Measurements from ENCODE around the gene RYR2.

RYR2 gene

DNA sequence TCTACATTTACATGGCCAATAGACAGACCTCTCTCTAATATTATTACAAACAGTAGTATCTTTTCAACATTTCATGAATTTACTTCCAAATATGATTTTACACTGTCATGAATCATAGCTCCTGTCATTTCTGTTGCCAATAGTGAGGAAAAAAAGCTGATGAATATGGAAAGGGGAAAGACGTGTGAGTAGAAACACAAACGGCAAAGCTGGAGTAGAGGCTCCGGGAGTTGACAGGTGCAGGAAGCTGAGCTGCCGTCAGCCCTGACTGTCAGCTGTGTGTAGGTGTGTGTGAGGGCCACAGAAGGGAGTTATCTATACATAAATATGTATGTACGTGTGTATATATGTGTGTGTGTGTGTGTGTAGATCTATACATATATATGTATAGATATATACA lies 431.9 kb downstream of the RYR2 start:
- DNase-seq, result no peak

DNA sequence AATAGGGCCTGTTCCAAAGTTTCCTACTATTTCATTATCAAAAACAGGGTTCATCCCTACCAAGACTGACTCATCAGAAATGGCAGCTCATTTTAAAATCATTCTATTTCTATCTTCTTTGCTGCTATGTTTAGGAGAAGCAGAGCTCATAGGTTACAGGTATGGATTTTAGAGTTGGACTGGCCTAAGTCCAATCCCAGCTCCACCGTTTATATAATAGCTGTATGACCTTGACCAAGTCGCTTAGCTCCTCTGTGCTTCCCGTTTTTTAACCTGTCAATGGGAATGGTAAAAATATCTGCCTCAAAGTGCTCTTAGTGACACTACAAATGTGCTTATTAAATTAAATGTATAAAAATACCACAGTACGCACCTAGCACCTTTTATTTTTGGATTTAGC lies 436.1 kb downstream of the RYR2 start:
- DNase-seq, result no peak

DNA sequence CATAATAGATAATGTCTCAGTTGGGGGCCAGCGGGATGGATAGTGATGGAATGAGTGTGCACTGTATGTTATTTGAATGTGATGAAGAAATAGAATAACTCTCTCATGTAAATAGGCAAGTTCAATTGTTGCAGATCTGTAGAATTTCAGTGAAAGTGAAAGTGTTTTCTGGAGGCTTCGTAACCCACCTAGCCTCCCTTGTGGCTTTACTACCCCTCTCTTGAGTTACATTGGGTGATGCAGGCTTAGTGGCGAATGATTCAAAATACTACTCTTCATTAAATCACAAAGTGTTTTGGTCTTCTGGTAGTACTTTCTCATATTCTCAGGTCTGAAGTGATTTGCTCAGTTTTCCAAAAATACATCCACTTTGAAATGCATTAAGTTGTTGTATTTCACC lies 436.9 kb downstream of the RYR2 start:
- DNase-seq, result no peak

DNA sequence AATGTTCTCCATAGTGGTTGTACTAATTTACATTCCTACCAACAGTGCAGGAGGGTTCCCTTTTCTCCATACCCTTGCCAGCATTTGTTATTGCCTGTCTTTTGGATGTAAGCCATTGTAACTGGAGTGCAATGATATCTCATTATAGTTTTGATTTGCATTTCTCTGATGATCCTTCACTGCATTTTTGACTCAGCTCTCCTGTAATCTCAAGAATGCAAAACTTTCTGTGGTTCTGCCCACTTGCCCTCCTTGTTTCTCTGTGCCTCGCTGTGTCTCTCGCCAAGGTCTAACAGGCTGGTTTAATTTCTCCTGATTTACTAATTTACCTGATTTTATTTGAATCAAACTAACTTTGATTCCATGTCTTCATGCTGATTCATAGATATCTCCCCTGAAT lies 440.8 kb downstream of the RYR2 start:
- DNase-seq, result no peak

DNA sequence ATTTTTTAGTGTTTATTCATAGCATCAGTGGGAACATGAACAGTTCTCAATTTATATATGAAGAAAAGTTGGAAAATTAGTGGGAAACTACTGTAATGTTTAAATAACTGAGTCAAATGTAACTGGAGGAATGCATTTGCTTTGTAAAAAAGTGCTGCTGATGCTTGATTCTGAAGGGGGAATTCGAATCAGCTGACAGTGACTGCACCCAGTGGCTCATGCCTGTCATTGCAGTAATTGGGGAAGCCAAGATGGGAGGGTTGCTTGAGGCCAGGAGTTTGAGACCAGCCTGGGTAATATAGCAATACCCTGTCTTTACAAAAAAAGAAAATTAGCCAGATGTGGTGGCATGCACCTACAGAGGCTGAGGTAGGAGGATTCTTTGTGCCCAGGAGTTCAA lies 450.4 kb downstream of the RYR2 start:
- DNase-seq, result no peak

DNA sequence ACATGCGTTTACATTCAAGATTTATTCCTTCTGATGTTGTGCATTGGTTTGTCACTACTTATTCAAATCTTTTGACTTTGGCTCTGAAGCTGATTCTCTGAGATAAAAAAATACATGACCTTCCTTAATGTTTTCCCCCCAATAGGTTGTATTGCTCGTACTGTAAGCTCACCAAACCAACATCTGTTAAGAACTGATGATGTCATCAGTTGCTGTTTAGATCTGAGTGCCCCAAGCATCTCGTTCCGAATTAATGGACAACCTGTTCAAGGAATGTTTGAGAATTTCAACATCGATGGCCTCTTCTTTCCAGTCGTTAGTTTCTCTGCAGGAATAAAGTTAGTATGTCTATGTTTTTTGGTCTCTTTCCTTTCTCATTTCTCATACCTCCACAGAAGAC lies 458.6 kb downstream of the RYR2 start:
- no peak for DNase-seq

DNA sequence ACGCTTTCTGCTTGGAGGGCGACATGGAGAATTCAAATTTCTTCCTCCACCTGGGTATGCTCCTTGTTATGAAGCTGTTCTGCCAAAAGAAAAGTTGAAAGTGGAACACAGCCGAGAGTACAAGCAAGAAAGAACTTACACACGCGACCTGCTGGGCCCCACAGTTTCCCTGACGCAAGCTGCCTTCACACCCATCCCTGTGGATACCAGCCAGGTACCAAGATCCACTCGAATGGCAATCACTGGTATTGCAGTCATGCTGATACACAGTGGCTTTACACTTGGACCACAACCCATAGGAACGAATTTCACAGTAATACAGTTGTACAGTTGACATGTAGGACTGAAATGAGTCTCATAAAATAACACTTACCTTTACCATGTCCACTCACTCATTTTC lies 461.3 kb downstream of the RYR2 start:
- DNase-seq, result no peak

DNA sequence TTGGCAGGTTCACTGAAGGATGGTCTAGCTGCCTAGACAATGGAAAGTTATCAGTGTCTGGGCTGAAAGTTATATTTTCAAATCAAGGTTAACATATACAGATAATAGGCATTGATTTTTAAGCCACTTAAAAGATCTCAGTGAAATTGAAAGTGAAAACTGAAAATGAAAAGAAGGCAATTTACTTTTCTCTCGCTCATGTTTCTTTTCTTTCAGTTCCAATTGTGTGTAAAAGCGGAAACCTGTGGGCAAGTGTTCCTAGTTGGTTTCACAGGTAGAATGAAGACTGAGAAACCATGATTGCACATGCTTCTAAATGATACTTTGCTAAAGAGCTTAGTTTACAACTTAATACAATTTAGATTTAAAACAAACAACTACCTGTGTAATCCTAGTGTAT lies 465.0 kb downstream of the RYR2 start:
- DNase-seq, result no peak

DNA sequence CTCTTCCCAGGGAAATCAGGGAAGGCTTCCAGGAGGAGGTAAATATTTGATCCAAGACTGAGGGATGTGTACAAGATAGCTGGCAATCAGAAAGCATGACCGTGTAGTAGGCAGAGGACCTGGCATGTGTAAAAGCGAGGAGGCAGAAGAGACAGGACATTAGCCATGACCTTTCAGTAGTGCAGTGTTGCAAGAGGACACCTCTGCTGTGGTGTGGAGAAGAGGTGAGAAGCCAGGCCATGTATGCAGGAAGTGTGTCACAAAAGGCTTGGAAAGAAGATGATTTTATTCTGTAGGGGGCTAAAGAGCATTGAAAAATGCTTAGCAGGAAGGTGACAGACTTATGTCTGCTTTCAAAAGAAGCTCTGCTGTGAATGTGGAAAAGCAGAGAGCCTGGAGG lies 467.8 kb downstream of the RYR2 start:
- DNase-seq, result no peak

DNA sequence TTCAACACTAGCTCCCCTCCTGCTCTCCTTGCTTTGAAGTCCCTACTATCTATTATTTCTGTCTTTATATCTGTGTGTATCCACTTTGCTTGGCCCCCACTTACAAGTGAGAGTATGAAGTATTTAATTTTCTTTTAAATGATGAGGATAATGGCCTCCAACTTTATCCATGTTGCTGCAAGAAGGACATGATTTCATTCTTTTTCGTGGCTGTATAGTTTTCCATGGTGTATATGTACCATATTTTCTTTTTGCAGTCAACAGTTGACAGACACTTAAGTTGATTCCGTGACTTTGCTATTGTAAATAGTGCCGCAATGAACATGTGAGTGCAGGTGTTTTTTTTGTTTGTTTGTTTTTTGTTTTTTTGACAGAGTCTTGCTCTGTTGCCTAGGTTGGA lies 483.1 kb downstream of the RYR2 start:
- DNase-seq, result no peak

DNA sequence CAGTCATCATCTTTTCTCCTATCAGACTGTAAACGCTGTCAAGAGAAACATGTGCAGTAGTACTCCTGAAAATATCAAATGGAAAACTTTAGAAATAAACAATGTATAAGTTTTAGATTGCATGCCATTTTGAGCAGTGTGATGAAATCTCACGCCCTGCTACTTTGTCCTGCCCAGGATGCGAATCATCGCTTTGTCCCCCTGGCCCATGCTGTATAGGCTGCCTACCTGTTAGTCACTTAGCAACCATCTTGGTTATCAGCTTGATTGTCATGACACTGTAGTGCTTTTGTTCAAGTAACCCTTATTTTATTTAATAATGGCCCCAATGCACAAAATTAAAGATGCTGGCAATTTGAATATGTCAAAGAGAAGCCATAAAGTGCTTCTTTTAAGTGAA lies 485.8 kb downstream of the RYR2 start:
- DNase-seq, result no peak

DNA sequence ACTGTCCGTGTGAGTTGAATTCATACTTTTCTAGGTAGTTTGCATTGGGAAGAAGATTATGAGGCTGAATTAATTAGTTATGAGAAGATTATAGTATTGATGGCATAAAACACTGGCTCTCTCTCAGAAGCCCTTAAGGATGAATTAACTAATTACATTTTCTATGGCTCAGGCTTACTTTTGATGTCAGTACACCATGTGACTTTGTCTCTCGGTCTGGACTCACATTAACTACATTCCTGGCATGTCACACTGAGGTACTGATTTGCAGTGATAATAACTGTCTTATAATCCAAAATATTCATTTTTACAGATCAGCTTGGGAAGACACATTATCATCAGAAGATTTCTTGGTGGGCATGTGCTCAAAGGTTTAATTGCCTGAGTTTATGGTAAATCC lies 486.6 kb downstream of the RYR2 start:
- DNase-seq, result no peak

DNA sequence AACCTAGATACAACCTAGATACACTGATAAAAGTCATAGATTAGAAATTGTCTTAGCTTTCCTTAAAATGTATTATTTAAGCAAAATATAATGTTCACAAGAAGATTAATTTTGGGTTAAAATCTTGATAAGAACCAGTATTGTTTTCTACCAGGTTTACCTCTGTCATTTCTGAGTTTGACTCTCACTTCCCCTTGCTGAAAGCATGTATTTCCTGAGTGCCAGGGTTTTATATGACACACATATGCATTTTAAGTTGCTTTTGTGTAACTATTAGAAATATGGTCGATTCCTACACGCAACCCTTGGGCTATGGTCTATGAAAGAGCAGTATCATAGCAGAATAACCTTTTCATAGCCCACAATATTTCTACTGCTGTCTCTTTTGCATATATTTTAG lies 497.1 kb downstream of the RYR2 start:
- no peak for DNase-seq

DNA sequence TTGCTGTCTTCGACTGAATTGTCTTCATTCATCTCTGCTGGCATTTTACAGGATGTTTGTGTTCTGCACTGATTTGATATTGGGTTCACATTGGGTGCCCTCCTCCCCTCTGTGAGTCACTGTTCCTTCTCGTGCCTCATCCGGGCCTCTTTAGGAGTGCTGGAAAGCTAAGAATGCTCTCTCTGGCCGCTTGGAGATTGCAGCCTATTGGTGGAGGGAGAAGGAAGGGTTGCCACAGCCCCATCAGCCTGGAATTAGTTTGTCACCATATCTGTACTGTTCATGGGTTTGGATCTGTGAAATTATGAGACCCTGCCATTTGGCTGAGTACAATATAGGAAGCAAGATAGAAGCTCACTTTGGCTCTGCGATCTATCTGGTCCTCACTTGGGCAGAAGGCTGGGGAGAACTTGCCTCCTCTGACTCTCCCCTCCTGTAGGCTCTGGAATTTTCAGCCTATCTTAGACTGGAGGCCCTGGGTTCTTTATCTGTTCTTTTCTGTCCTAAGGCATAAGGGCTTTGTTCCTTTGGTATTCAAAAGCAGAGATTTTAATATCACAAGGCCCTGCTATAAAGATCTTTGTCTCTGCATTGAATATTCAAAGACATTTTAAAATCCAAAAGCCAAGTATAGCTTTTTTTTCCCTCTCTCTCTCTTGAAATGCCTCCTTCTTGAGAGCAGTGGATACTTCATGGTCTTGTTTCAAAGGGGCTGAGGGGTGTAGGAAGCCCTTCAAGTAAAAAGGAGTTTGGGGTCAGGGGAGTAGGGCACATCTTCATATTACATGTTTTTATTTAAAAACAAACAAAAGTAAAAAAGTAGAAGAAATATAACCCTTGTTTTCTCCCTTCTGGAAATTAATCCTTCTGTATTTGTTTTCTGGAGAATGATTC lies 500.8 kb downstream of the RYR2 start:
- no peak for DNase-seq

DNA sequence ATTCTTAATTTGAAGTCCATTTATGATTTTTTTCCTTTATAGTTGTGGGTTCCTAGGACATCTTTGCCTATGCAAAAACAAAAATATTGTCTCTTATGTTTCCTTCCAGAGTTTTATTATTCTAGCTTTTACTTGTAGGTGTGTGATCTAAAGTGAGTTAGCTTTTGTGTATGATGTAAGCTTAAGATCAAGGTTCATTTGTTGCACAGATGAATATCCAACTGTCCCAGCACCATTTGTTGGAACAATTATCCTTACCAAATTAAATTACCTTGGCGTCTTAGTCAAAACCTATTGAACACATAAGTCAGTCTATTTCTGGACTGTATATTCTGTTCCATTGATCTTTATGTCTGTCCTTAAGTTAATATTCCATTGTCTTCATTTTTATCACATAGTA lies 511.1 kb downstream of the RYR2 start:
- no peak for DNase-seq

DNA sequence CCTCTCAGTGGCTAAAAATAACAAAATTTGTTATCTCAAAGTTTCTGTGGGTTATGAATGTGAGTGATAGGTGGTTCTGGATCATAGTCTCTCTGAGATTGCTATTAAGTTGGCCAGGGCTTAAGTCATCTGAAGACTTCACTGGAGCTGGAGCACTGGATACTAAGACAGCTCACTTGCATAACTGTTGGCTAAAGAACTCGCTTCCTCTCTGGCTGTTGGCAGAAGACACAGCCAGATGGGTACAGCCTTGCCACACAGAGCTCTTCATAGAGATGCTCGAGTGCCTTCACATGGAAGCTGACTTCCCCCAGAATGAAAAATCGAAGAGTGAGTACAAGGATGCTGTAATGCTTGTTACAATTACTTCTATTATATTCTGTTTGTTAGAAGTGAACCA lies 514.9 kb downstream of the RYR2 start:
- no peak for DNase-seq

DNA sequence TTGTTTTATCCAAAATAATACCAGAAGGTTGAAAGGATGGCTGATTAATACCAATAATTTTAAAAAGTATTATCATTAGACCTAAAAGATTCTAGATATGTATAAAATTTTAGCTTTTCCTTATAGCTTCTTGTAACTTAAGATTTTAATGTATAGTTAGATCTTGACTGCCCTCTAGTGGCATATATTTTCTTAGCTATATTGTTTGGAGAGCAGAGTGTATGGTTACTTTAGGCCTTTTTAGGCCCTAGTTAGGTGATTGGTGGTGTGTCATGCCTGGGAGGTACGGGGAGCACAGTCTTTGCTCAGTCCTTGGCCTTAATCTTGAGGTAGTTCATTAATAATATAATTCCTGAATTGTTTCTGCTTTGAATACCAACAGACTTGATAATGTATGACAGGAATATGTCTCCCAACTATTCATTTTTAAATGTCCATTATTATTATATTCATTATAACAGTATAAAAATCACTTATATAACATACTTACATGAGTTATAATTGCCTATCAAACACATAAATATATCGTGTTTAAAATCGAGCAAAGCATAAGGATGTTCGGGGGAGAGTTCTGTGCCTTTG lies 520.3 kb downstream of the RYR2 start:
- no peak for DNase-seq

DNA sequence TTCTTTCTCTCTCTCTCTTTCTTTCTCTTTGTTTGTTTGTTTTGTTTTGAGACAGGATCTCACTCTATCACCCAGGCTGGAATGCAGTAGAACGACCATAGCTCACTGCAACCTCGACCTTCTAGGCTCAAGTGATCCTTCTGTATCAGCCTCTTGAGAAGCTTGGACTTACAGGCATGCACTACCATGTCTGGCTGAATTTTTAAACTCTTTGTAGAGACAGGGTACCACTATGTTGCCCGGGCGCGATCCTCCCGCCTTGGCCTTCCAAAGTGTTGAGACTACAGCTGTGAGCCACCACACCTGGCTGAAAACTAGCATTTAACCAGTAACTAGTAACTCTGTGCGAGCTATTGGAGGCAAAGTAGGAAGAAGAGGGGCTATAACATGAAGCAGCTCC lies 523.3 kb downstream of the RYR2 start:
- no peak for DNase-seq

DNA sequence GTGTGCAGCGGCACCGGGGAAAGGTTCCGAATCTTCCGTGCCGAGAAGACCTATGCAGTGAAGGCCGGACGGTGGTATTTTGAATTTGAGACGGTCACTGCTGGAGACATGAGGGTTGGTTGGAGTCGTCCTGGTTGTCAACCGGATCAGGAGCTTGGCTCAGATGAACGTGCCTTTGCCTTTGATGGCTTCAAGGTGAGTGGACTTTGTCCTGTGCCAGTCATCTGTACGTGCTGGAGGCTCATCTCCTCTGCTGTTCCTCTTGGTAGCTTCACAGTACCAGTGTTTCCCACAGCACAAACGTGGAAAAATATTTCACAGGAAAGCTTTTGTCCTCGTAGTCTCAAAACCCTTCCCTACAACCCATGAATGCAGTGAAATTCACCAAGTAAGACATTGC lies 524.6 kb downstream of the RYR2 start:
- no peak for DNase-seq

DNA sequence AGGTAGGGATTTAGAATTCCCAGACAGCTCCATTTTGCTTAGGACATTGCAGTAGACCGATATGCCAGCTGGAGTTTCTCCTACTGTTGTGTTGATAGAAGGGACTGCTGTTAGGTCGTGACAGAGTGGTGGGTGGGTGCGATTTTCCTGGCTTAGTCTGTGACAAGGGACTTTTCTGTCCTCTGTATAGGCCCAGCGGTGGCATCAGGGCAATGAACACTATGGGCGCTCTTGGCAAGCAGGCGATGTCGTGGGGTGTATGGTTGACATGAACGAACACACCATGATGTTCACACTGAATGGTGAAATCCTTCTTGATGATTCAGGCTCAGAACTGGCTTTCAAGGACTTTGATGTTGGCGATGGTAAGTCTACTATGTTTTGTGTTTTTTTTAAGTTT lies 527.0 kb downstream of the RYR2 start:
- DNase-seq, result no peak

DNA sequence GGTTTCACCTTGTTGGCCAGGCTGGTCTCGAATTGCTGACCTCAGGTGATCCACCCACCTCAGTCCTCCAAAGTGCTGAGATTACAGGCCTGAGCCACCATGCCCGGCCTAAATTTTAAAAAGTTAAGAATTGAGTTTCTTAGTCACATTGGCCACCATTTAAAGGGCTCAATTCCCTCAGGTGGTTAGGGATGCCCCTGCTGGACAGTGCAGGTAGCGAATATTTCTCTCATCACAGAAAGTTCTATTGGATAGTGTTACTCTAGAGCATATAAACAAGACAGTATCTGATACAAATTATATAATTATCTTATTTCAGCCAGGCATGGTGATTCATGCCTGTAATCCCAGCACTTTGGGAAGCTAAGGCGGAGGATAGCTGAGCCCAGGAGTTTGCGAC lies 528.5 kb downstream of the RYR2 start:
- DNase-seq, result no peak

DNA sequence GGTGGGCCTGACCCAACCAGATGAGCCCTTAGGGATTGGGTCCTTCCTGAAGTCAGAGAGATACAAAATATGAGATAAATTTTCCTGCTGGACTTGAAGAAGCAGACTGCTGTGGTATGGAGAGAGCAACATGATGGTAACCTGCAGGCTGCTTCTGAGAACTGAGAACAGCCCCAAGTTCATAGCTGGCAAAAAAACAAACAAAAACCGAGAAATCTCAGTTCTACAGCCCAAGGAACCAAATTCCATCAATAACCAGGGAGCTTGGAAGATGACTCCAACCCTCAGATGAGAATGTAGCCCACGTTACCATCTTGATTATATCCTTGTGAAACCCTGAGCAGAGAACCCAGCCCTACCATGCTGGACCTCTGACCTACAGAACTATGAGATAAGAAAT lies 532.6 kb downstream of the RYR2 start:
- DNase-seq, result no peak

DNA sequence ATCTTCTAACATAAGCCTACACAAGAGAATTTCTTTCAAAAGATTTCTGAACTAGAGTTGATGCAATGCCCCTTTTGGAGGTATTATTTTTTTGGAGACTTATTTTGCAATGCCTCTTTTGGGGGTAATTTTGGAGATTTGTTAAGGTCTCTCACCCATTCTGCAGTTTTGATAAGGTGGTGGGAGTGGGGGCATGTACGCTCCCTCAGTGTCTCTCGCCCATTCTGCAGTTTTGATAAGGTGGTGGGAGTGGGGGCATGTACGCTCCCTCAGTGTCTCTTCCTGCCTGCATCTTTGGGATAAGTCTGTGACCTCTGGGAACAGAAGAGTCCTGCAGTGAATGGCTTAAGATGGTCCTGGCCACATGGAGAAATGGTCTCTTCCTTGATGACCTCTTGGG lies 536.6 kb downstream of the RYR2 start:
- no peak for DNase-seq

DNA sequence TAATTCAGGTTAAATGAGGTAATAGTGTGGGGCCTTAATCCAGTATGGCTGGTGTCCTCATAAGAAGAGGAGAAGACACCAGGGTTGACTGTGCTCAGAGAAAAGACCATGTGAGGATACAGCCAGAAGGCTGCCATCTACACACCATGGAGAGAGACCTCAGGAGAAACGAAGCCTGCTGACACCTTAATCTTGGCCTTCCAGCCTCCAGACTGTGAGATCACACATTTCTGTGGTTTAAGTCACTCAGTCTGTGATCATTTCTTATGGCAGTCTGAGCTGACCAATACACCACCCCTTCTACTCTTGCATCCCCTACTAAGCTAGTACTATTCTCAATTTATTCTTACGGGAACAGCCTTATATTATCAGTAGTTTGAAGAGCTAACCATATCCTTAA lies 538.7 kb downstream of the RYR2 start:
- DNase-seq, result no peak

DNA sequence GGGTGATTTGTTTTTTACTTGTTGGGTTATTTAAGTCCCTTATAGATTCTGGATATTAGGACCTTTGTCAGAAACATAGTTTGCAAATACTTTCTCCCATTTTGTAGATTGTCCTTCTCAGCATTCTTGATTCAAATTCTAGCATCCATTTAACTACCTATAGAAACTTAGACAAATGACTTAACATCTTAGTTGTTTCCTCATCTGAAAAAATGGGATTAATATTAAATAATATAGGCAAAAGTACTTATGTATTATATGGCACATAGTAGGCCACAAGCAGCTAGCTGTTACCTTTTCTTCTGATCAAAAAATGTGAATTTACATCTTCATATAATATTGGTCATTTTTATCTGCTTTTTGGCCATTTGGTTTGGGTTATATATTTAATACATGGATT lies 541.3 kb downstream of the RYR2 start:
- no peak for DNase-seq
